ENCODE results near the gene R3HDM2.
"Not testable (repeated sequence)": the region's sequence is repeated elsewhere in the genome, so short reads cannot be mapped to it uniquely, and the experiment has no call there.

Gene R3HDM2

DNA sequence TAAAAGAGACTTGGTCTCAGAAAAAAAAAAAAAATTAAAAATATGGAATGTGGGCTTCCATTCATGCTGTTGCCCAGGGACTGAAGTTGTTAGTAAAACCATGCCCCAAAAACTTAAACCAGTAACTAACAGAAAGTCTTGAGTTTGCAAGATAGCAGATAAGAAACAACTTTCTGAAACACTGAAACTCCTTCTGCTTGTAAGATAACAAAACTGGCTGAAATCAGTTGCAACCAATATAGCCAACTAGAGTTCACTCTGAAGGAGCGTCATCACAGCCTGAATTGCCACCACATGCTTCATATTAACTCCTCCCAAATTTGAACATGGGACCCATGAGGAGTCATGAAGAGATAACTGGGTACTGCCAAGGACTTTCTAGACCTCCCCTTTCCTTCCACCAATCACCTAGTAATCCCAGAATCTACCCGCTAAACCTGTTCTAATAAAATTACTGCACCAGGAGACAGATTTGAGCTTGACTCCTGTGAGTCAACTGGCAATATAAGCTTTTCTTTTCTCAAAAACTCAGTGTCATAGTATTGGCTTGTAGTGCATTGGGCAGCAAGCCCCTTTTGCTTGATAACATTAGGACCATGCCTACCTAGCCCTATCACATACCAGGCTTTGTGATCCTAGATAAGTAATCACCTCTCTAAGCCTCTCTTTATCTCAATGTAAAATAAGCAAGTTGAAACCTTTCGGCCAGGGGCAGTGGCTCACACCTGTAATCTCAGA is 53.6 kb downstream of the R3HDM2 start:
- Histone ChIP-seq H3K9ac (no peak overlapping the region), H3K9me3 (replicated peaks in 1 of 11) (peaks cover 0 to 15% (median 0%) of the 10 kb centered on the region in 11 experiments; a peak in 2 of 22 replicates), H3K27ac (no peak overlapping the region), H3K4me1 (no peaks in the 10 kb centered on the region), H3K27me3 (no peaks in the 10 kb centered on the region), H3K4me2 (no peak overlapping the region), H4K20me1 (peaks cover 0 to 3% (median 0%) of the 10 kb centered on the region in 11 experiments; a peak in 1 of 22 replicates), H3K4me3 (no peak overlapping the region), H3K36me3 (peaks cover 30 to 73% (median 49%) of the 10 kb centered on the region in 11 experiments)
- TF ChIP-seq Cebpa-rat (IDR thresholded peaks at IDR 0.05), result no peak

DNA sequence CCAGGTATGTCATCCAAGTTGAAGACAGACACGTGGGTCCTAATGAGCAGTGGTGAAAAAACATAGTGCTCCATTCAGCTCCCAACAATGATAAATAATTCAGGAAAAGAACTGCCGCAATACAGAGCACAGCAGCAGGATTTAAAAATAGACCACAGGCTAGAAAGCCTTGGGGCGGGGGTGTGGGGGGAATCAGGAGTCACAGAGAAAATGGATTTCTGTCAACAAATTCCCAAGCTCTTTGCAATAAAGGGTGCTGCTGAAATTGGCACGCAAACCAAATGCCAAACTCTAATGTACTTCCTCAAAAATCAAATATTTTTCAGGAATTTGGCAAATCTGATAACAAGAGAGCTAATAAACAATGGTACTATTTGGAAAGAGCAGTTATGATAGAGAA is 58.6 kb downstream of the R3HDM2 start:
- H3K4me1 ChIP-seq, result no peaks in the 10 kb centered on the region
- peaks cover 50 to 81% (median 67%) of the 10 kb centered on the region in 11 experiments for H3K36me3 ChIP-seq
- H3K27ac ChIP-seq, result no peak overlapping the region
- no peak overlapping the region for H3K4me2 ChIP-seq
- no peak overlapping the region for H3K4me3 ChIP-seq
- no peak for TF ChIP-seq Cebpa-rat (IDR thresholded peaks at IDR 0.05)
- peaks cover 0 to 4% (median 0%) of the 10 kb centered on the region in 11 experiments; a peak in 1 of 22 replicates for H4K20me1 ChIP-seq
- peaks cover 15 to 41% (median 27%) of the 10 kb centered on the region in 11 experiments for H3K9me3 ChIP-seq (replicated peaks in 1 of 11)
- H3K9ac ChIP-seq, result no peak overlapping the region
- H3K27me3 ChIP-seq, result no peaks in the 10 kb centered on the region

GRCh38 chr12:57370696-57371095 is 60.1 kb downstream of the R3HDM2 start:
- no peak overlapping the region for H3K27ac ChIP-seq
- TF ChIP-seq Cebpa-rat (IDR thresholded peaks at IDR 0.05), result no peak

GRCh38 chr12:57370072-57370471 is 60.8 kb downstream of the R3HDM2 start:
- Histone ChIP-seq H3K27ac (no peak overlapping the region), H3K9ac (no peak overlapping the region), H3K4me2 (no peak overlapping the region), H3K4me1 (no peaks in the 10 kb centered on the region), H4K20me1 (peaks cover 0 to 4% (median 0%) of the 10 kb centered on the region in 11 experiments; a peak in 1 of 22 replicates), H3K27me3 (no peaks in the 10 kb centered on the region), H3K4me3 (no peak overlapping the region), H3K9me3 (replicated peaks in 1 of 11) (peaks cover 29 to 60% (median 45%) of the 10 kb centered on the region in 11 experiments), H3K36me3 (peaks cover 54 to 94% (median 70%) of the 10 kb centered on the region in 11 experiments)
- TF ChIP-seq Cebpa-rat (IDR thresholded peaks at IDR 0.05), result no peak

More at GRCh38 chr12:57370696-57371095, 60.1 kb downstream of the R3HDM2 start:
- Histone ChIP-seq H3K36me3 (peaks cover 54 to 88% (median 68%) of the 10 kb centered on the region in 11 experiments), H3K9me3 (replicated peaks in 1 of 11) (peaks cover 29 to 56% (median 42%) of the 10 kb centered on the region in 11 experiments), H3K4me2 (no peak overlapping the region), H3K9ac (no peak overlapping the region), H3K27me3 (no peaks in the 10 kb centered on the region), H4K20me1 (peaks cover 0 to 4% (median 0%) of the 10 kb centered on the region in 11 experiments; a peak in 1 of 22 replicates), H3K4me3 (no peak overlapping the region), H3K4me1 (no peaks in the 10 kb centered on the region)

DNA sequence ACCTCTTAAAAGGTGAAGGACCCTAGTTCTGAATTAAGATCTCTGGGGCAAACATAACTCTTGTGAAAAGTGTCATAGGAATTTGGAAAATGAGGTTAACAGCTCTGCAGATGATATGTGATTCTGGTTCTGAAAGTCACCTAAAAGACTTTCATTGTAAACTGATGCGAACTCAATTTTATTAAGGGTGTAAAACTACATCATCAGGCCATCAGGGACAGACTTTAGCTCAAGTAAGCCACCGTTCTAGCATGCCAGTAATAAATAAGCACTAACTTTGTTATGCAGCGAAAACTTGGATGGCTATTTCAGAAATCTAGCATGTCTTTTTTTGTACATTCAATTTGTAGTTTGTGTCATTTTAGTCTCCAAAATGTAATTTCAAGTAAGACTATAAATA is 61.6 kb downstream of the R3HDM2 start:
- H4K20me1 ChIP-seq, result peaks cover 0 to 4% (median 0%) of the 10 kb centered on the region in 11 experiments; a peak in 1 of 22 replicates
- no peaks in the 10 kb centered on the region for H3K27me3 ChIP-seq
- no peak overlapping the region for H3K9ac ChIP-seq
- no peak overlapping the region for H3K4me2 ChIP-seq
- no peak overlapping the region for H3K4me3 ChIP-seq
- TF ChIP-seq Cebpa-rat (IDR thresholded peaks at IDR 0.05), result no peak
- peaks cover 29 to 59% (median 44%) of the 10 kb centered on the region in 11 experiments for H3K9me3 ChIP-seq (replicated peaks in 1 of 11)
- H3K4me1 ChIP-seq, result no peaks in the 10 kb centered on the region
- H3K36me3 ChIP-seq, result peaks cover 57 to 93% (median 71%) of the 10 kb centered on the region in 11 experiments
- H3K27ac ChIP-seq, result no peak overlapping the region

DNA sequence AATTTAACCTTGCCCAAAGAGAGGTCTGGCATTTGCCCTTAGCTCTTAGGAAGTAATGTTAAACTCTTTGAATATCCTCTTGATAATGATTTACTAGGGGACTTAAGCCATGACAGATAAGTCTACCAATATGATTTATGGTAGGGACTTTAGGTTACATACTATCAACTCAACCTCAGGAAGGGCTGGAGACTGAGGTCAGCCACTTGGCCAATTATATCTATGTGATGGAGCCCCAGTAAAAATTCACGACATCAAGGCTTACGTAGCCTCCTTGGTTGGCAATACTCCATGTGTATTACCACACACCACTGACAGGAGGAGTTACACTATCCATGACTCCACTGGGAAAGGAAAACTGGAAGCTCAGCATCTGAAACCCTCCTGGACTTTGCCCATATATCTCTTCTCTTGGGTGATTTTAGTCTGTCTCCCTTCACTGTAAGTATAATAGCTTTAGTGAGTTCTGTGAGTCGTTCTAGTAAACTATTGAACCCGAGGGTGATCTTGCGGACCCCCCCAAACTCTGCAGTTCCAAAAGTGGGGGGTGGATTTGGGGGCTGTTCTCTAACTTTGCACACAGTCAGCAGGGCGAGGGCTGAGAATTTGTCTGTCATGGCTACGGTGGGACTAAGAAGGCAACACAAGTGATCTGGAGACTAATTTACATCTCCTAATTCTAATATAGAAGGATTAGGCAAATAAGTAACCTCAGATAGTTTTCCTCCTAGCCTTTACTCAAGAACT is 62.3 kb downstream of the R3HDM2 start:
- H4K20me1 ChIP-seq, result peaks cover 0 to 4% (median 0%) of the 10 kb centered on the region in 11 experiments; a peak in 1 of 22 replicates
- peaks cover 54 to 87% (median 70%) of the 10 kb centered on the region in 11 experiments for H3K36me3 ChIP-seq
- no peak overlapping the region for H3K4me2 ChIP-seq
- no peak overlapping the region for H3K27ac ChIP-seq
- H3K9me3 ChIP-seq (replicated peaks in 1 of 11), result peaks cover 29 to 53% (median 43%) of the 10 kb centered on the region in 11 experiments
- no peak for TF ChIP-seq Cebpa-rat (IDR thresholded peaks at IDR 0.05)
- no peak overlapping the region for H3K4me3 ChIP-seq
- H3K9ac ChIP-seq, result no peak overlapping the region
- no peaks in the 10 kb centered on the region for H3K27me3 ChIP-seq
- no peaks in the 10 kb centered on the region for H3K4me1 ChIP-seq

- H3K27ac ChIP-seq, result no peak overlapping the region
- H3K9me3 ChIP-seq (replicated peaks in 1 of 11), result peaks cover 29 to 50% (median 43%) of the 10 kb centered on the region in 11 experiments
- H3K4me2 ChIP-seq, result no peak overlapping the region
- H3K4me3 ChIP-seq, result no peak overlapping the region
- H3K36me3 ChIP-seq, result peaks cover 46 to 73% (median 60%) of the 10 kb centered on the region in 11 experiments
- H3K4me1 ChIP-seq, result no peaks in the 10 kb centered on the region
- no peak for TF ChIP-seq Cebpa-rat (IDR thresholded peaks at IDR 0.05)
- H3K9ac ChIP-seq, result no peak overlapping the region
- no peaks in the 10 kb centered on the region for H3K27me3 ChIP-seq
- H4K20me1 ChIP-seq, result peaks cover 0 to 3% (median 0%) of the 10 kb centered on the region in 11 experiments; a peak in 1 of 22 replicates
These were observed 63.7 kb downstream of the R3HDM2 start for GRCh38 chr12:57367121-57367520.

GRCh38 chr12:57366315-57366714 is 64.5 kb downstream of the R3HDM2 start:
- no peak overlapping the region for H3K27ac ChIP-seq
- no peak overlapping the region; a peak in 1 of 20 replicates for H3K4me3 ChIP-seq
- H4K20me1 ChIP-seq, result no peaks in the 10 kb centered on the region
- H3K9me3 ChIP-seq (replicated peaks in 1 of 11), result peaks cover 29 to 50% (median 43%) of the 10 kb centered on the region in 11 experiments
- H3K36me3 ChIP-seq, result peaks cover 43 to 72% (median 57%) of the 10 kb centered on the region in 11 experiments
- TF ChIP-seq Cebpa-rat (IDR thresholded peaks at IDR 0.05), result no peak
- no peaks in the 10 kb centered on the region for H3K27me3 ChIP-seq
- no peak overlapping the region for H3K9ac ChIP-seq
- H3K4me2 ChIP-seq, result no peak overlapping the region
- H3K4me1 ChIP-seq, result no peaks in the 10 kb centered on the region

DNA sequence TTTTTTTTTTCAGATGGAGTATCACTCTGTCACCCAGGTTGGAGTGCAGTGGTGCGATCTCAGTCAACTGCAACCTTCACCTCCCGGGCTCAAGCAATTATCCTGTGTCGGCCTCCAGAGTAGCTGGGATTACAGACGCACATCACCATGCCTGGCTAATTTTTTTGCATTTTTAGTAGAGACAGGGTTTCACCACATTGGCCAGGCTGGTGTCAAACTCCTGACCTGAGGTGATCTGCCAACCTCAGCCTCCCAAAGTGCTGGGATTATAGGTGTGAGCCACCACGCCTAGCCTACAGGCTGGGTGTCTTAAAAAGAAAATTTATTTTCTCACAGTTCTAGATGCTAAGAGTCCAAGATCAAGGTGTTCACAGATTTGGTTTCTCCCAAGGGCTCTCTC is 66.7 kb downstream of the R3HDM2 start:
- not testable (repeated sequence) for H3K4me1 ChIP-seq, H3K4me3 ChIP-seq, H3K27me3 ChIP-seq, H4K20me1 ChIP-seq, H3K4me2 ChIP-seq, H3K9ac ChIP-seq, H3K27ac ChIP-seq
- H3K9me3 ChIP-seq (replicated peaks in 1 of 11), result peaks cover 29 to 38% (median 37%) of the 10 kb centered on the region in 11 experiments
- H3K36me3 ChIP-seq, result peaks cover 41 to 68% (median 58%) of the 10 kb centered on the region in 11 experiments
